Stimulated activated naive CD8-positive, alpha-beta T cell treated with anti-CD3 and anti-CD28 coated beads, Interleukin-15, Interleukin-2, amounts not matched to agents 100 ng/mL and 50 ng/mL, for 24 hours (primary cell): ENCODE results near the gene YIF1B.
A peak's percentile ranks its signal among the peaks of the same experiment; 100 is the strongest.

Experiments used
- H3K27ac Mint-ChIP-seq: one replicate; pipeline ENCODE4 v1.8.0; 2021; ENCODE audit warnings: mild to moderate bottlenecking, mixed read lengths
- H3K27me3 Mint-ChIP-seq: one replicate; pipeline ENCODE4 v1.8.0; 2021; ENCODE audit warnings: mixed read lengths
- H3K36me3 Mint-ChIP-seq: one replicate; pipeline ENCODE4 v1.8.0; 2021; ENCODE audit warnings: low read depth, mixed read lengths
- H3K4me1 Mint-ChIP-seq: one replicate; pipeline ENCODE4 v1.8.0; 2021; ENCODE audit warnings: low read depth, mixed read lengths
- H3K4me3 Mint-ChIP-seq: one replicate; pipeline ENCODE4 v1.8.0; 2021; ENCODE audit warnings: mild to moderate bottlenecking, mixed read lengths
- H3K9me3 Mint-ChIP-seq: one replicate; pipeline ENCODE4 v1.8.0; 2021; ENCODE audit warnings: mixed read lengths

The YIF1B gene

GRCh38 chr19:38277969-38278680, 37.6 kb downstream of the YIF1B start:
- H3K36me3 Mint-ChIP-seq: no peaks in the 10 kb centered on the region
- no peaks in the 10 kb centered on the region for H3K9me3 Mint-ChIP-seq
- no peak overlapping the region for H3K4me3 Mint-ChIP-seq
- H3K27me3 Mint-ChIP-seq: no peaks in the 10 kb centered on the region
- peaks cover 8% of the 10 kb centered on the region for H3K4me1 Mint-ChIP-seq
- no peak overlapping the region for H3K27ac Mint-ChIP-seq

- no peaks in the 10 kb centered on the region for H3K27me3 Mint-ChIP-seq
- H3K27ac Mint-ChIP-seq: no peak overlapping the region
- H3K4me1 Mint-ChIP-seq: peaks cover 8% of the 10 kb centered on the region
- H3K9me3 Mint-ChIP-seq: no peaks in the 10 kb centered on the region
- no peak overlapping the region for H3K4me3 Mint-ChIP-seq
- no peaks in the 10 kb centered on the region for H3K36me3 Mint-ChIP-seq
These were observed 38.2 kb downstream of the YIF1B start for GRCh38 chr19:38277549-38277948.

GRCh38 chr19:38276942-38277517, 38.7 kb downstream of the YIF1B start:
- H3K4me3 Mint-ChIP-seq: no peak overlapping the region

GRCh38 chr19:38274739-38275138, 41.0 kb downstream of the YIF1B start:
- no peak overlapping the region for H3K4me3 Mint-ChIP-seq
- peaks cover 7% of the 10 kb centered on the region for H3K4me1 Mint-ChIP-seq
- no peak overlapping the region for H3K27ac Mint-ChIP-seq
- H3K36me3 Mint-ChIP-seq: no peaks in the 10 kb centered on the region
- no peaks in the 10 kb centered on the region for H3K9me3 Mint-ChIP-seq
- no peaks in the 10 kb centered on the region for H3K27me3 Mint-ChIP-seq

More at GRCh38 chr19:38276942-38277517, 38.7 kb downstream of the YIF1B start:
- no peaks in the 10 kb centered on the region for H3K27me3 Mint-ChIP-seq
- no peak overlapping the region for H3K27ac Mint-ChIP-seq
- peaks cover 6% of the 10 kb centered on the region for H3K4me1 Mint-ChIP-seq
- H3K36me3 Mint-ChIP-seq: no peaks in the 10 kb centered on the region
- H3K9me3 Mint-ChIP-seq: no peaks in the 10 kb centered on the region

- H3K36me3 Mint-ChIP-seq: no peaks in the 10 kb centered on the region
- peaks cover 7% of the 10 kb centered on the region for H3K4me1 Mint-ChIP-seq
- H3K27me3 Mint-ChIP-seq: no peaks in the 10 kb centered on the region
- no peak overlapping the region for H3K4me3 Mint-ChIP-seq
- no peak overlapping the region for H3K27ac Mint-ChIP-seq
- H3K9me3 Mint-ChIP-seq: no peaks in the 10 kb centered on the region
These were observed 42.2 kb downstream of the YIF1B start for GRCh38 chr19:38273499-38273898.

GRCh38 chr19:38270587-38271167, 45.1 kb downstream of the YIF1B start:
- Mint-ChIP-seq H3K4me3 (no peak overlapping the region), H3K4me1 (peaks cover 23% of the 10 kb centered on the region), H3K9me3 (no peaks in the 10 kb centered on the region)

GRCh38 chr19:38268539-38268938, 47.2 kb downstream of the YIF1B start:
- no peaks in the 10 kb centered on the region for H3K27me3 Mint-ChIP-seq
- H3K9me3 Mint-ChIP-seq: no peaks in the 10 kb centered on the region
- peaks cover 37% of the 10 kb centered on the region for H3K4me1 Mint-ChIP-seq
- H3K4me3 Mint-ChIP-seq: no peak overlapping the region
- H3K36me3 Mint-ChIP-seq: no peaks in the 10 kb centered on the region
- H3K27ac Mint-ChIP-seq: no peak overlapping the region

More at GRCh38 chr19:38270587-38271167, 45.1 kb downstream of the YIF1B start:
- no peak overlapping the region for H3K27ac Mint-ChIP-seq
- H3K36me3 Mint-ChIP-seq: no peaks in the 10 kb centered on the region
- H3K27me3 Mint-ChIP-seq: no peaks in the 10 kb centered on the region

GRCh38 chr19:38267761-38268483, 47.8 kb downstream of the YIF1B start:
- no peak overlapping the region for H3K4me3 Mint-ChIP-seq
- no peaks in the 10 kb centered on the region for H3K27me3 Mint-ChIP-seq
- no peak overlapping the region for H3K27ac Mint-ChIP-seq
- H3K4me1 Mint-ChIP-seq: peaks cover 42% of the 10 kb centered on the region
- no peaks in the 10 kb centered on the region for H3K36me3 Mint-ChIP-seq
- no peaks in the 10 kb centered on the region for H3K9me3 Mint-ChIP-seq

GRCh38 chr19:38266981-38267597, 48.7 kb downstream of the YIF1B start:
- Mint-ChIP-seq H3K27me3 (no peaks in the 10 kb centered on the region), H3K9me3 (no peaks in the 10 kb centered on the region), H3K4me3 (no peak overlapping the region), H3K27ac (no peak overlapping the region), H3K36me3 (no peaks in the 10 kb centered on the region), H3K4me1 (peaks cover 45% of the 10 kb centered on the region)

GRCh38 chr19:38265921-38266429, 49.8 kb downstream of the YIF1B start:
- Mint-ChIP-seq H3K27me3 (no peaks in the 10 kb centered on the region), H3K36me3 (no peaks in the 10 kb centered on the region), H3K27ac (no peak overlapping the region), H3K4me3 (peak overlapping the region; percentile 79), H3K4me1 (peaks cover 45% of the 10 kb centered on the region), H3K9me3 (no peaks in the 10 kb centered on the region)

- Mint-ChIP-seq H3K27ac (peak overlapping the region; percentile 81), H3K4me3 (peak overlapping the region; percentile 79), H3K9me3 (no peaks in the 10 kb centered on the region), H3K27me3 (no peaks in the 10 kb centered on the region), H3K36me3 (no peaks in the 10 kb centered on the region), H3K4me1 (peaks cover 43% of the 10 kb centered on the region)
These were observed 50.4 kb downstream of the YIF1B start for GRCh38 chr19:38265213-38265861.

GRCh38 chr19:38264486-38265212, 51.1 kb downstream of the YIF1B start, which contains the start of gene SPINT2:
Gene SPINT2 (plus strand): TSS chr19:38264573. CDS start chr19:38264893, 320 bp downstream.
- Mint-ChIP-seq H3K27me3 (no peaks in the 10 kb centered on the region), H3K4me3 (peak within 1 kb of the TSS; percentile 82), H3K9me3 (no peaks in the 10 kb centered on the region), H3K36me3 (no peaks in the 10 kb centered on the region), H3K4me1 (peaks cover 38% of the 10 kb centered on the region), H3K27ac (peak within 1 kb of the TSS; percentile 90)

GRCh38 chr19:38263689-38264485, 51.9 kb downstream of the YIF1B start:
- H3K4me1 Mint-ChIP-seq: peaks cover 38% of the 10 kb centered on the region

More at GRCh38 chr19:38263689-38264485, 51.9 kb downstream of the YIF1B start:
- H3K27me3 Mint-ChIP-seq: no peaks in the 10 kb centered on the region
- H3K27ac Mint-ChIP-seq: peak overlapping the region; percentile 90
- no peaks in the 10 kb centered on the region for H3K9me3 Mint-ChIP-seq
- H3K4me3 Mint-ChIP-seq: peak overlapping the region; percentile 82
- no peaks in the 10 kb centered on the region for H3K36me3 Mint-ChIP-seq
